Kasumi-1 (cell line): Measurements from ENCODE around the gene CERS5.
"Not testable (repeated sequence)": the region's sequence is repeated elsewhere in the genome, so short reads cannot be mapped to it uniquely, and the experiment has no call there.

Experiments
- DNase-seq, 2 experiments: peaks; one replicate each; lab custom pipeline; 2025; lab: John Stamatoyannopoulos, UW

The CERS5 gene

DNA sequence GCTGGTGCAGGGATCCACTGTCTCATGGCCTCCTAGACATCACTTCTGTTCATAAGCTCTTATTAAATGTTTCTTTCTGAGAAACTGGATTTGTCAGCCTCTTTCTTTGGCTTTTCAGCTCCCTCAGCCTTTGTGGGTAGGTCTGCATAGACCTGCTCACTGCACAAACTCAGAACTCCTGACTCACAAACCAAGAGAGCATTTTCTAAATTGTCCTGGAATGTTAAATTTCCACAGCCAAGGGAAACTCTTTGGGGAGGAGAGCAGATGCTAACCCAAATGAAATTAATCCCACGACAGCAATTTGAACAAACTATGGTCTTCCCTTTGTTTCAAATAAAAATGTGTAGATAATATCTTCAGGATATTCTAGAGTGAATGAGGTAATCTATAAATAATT is 19.5 kb upstream of the CERS5 start:
- no peak for DNase-seq

DNA sequence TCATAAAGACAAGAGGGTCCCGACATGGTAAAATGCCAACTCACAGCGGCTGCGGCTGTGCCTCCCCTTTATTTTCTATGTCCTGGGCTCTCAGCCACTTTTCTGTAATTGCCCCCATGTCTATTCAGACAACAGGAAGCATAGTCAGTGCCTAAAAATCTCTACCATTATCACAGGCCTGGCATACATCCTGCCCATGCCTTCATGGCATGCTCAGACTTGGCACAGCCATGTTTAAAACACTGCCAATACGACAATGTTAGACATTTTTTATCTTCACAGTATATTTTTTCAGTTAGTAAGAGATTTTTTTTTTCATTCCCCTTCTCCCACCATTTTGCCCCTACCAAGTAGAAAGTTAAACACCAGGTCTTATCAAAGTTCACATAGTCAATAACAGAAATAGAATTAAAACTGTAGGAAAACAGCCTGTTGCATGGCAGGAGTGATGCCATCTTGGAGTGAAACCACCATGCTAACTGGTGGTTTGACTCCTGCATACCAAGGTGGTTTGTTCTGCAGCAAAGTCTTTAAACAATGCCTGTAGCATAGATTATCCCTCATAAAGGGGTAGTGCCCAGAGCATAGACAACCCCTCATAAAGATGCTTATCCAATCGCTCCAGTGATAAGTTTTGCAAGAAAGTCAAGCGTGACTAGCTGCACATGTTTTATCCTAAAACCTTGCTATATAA is 18.9 kb upstream of the CERS5 start:
- DNase-seq: no peak

DNA sequence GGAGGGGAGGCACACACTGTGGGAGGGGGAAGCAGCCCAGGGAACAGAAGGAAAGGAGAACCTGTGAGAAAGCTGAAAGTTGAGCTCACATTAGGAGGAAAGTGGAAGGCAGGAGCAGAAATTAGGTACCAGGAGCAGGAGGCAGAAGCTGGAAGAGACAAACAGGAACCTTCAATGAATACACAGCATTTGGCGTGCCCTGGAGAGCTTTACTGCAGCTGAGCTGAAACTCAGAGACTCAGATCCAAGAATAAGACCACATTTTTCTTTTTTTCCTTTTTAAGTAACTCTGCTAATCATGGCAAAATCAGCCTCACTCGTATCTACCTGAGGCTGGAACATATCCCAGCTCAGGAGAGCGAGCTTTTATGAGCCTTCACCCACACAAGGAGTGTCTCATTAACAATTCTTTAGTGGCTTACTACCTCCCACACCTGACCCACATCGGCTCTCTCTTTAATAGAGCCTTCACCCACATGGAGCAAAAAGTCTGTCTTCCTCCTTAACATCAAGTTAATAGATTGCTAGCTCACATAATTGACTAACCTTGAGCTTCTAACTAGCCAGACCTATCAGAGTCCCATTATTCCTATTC is 18.2 kb upstream of the CERS5 start:
- no peak for DNase-seq

DNA sequence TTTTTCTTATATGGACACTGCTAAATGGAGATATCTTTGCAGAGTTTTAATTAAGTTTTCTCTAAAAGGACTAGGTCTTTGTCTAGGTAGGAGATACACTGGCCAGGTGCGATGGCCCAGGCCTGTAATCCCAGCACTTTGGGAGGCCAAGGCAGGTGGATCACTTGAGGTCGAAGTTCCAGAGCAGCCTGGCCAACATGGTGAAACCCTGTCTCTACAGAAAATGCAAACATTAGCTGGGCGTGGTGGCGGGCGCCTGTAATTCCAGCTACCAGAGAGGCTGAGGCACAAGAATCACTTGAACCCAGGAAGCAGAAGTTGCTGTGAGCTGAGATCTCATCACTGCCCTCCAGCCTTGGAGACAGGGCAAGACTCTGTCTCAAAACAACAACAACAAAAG is 17.1 kb upstream of the CERS5 start:
- no peak for DNase-seq

DNA sequence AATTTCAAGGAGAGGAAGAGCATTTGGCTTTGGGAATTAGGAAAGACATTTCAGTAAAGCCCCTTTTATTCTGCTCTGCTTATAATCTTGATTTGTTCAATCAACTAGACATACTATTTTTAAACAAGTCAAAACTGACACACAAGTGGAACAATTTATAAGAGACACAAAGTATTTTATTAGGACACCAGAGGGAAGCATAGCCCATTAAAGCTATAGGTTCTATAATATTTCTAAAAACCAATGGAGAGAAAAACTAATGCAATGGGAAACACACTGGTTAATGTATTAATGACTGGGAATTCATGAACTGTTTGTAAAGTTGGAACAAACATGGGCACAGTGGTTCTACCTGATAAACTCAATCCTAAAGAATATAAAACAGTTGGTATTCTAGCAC is 15.3 kb upstream of the CERS5 start:
- DNase-seq: peak; percentile 20 to 39

DNA sequence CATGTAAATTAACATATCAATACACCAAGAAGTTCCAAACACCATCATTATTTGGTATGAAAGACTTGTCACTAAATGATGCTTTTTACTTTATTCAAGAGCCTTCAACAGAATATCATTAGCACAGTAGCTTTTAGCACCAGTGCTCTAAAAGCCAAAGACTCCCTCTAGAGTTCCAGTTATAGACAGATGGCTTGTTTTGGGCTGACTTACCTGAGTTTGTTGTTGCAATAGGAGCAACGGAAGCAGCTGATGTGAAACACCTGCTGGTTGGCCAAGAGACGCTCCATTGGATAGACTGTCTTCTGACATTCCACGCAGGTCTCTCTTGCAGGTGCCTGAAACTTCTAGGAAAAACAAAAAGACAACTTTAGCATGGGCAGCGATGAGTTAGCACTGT is 14.5 kb upstream of the CERS5 start:
- no peak for DNase-seq

DNA sequence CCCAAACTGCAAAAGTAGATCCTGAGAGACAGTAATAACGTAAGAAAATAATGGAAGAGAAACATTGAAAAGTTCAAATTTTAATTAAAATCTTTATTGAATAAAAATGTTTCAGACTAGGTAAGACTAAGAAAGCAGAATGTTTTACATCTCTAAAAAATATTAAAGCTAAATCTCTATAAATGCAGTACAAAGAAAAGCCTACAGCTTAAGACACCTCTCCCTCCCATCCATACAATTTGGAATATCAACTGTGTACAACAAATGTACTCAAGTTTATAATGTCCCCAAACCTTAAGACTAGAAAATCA is 8.5 kb upstream of the CERS5 start:
- DNase-seq: no peak

DNA sequence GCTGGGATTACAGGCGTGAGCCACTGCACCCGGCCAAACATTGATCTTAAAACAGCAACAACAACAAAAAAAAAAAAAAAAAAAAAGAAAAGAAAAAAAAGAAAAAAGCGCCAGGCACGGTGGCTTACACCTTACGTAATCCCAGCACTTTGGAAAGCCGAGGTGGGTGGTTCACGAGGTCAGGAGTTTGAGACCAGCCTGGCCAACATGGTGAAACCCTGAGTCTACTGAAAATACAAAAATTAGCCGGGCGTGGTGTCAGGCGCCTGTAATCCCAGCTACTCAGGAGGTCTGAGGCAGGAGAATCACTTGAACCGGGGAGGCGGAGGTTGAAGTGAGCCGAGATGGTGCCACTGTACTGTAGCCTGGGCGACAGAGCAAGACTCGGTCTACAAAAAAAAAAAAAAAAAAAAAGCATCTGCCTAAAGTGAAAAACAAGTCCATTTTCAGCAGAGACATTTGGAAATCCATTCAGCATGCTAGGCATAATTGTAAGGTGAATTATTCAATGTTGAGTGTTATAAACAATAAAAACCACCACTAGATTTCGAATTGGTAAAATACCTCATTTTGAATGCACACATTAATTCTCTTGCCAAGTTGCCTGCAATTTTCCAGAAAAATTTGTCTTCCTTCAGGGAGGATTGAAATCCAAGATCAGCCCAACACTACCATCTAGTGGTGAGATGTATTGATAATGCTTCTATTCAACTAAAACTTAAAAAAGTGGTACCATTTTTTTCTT is 8.0 kb upstream of the CERS5 start:
- DNase-seq: peak; percentile 69 to 71

DNA sequence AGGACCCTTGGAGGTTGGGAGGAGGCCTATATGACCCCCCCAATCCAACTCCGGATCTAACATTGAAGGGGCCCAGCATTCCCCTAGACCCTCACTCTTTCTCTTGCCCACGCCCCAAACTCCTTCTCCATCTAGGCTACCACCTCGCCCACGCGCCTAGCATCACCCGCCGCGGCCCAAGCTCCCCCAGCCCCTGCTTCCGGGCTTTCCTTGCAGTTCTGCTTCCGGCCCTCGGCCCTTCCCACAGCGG is 445 bp downstream of the CERS5 start:
- DNase-seq: peak in 1 of 2 experiments; percentile 23

DNA sequence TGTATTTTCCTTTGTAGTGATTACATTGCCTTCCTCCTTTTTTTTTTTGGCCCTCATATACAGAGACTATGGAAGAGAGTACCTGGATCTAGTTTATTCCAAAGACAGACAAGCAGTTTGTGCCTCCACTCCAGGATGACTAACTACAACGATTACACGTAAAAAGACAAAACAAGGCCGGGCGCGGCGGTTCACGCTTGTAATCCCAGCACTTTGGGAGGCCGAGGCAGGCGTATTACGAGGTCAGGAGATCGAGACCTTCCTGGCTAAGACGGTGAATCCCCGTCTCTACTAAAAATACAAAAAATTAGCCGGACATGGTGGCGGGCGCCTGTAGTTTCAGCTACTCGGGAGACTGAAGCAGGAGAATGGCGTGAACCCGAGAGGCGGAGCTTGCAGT is 2.2 kb downstream of the CERS5 start:
- DNase-seq: no peak

DNA sequence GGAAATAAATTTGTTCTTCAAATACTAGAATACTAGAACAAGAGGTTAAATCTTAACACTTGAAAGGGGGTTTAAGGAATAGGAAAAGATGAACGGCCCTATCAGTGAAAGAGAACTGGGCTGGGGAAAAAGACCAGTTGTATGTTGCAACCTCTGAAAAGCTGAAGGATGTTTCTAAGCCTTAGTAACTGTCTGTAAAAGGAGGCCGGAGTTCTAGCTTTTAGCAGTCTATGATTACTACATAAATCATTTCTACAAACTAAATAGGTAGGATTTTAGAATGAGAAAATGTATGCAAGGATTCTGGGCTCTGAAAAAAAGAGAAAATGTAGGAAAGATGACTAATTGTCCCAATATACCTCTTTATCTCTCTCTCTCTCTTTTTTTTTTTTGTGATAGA is 4.9 kb downstream of the CERS5 start:
- DNase-seq: no peak

DNA sequence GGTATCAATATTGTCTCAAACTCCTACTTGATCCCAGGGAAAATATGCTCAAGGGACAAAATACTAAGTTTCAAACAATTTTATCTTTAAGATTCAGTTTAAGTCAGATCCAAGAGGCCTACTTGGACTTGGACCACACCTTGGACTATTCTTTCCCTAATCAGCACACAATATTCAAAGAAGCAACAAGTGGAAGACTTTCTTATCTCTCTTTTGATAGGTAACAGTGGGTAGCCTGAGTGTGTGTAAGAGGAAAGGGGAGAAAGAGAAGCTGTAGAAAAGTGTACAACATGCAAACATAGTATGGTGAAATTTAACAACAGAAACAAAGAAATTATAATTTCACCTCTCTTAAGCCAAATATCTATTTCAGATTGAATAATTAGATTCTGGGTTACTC is 6.5 kb downstream of the CERS5 start:
- DNase-seq: no peak

DNA sequence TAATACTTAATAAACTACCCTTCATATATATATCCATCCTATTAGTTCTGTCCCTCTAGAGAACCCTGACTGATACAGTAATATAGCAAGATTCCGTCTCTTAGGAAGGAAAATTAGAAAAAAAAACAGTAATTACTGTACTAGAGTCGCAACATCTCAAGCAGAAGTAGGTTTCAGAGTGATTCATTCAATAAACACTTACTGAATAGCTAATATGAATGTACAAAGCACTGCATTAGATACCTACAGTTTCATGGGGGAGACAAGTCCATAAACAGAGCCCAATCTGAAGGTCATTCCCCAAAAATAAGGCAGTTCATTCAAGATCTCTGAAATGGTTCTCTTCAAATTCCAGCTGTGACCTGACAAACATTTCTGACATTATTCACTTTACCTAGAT is 9.9 kb downstream of the CERS5 start:
- no peak for DNase-seq

DNA sequence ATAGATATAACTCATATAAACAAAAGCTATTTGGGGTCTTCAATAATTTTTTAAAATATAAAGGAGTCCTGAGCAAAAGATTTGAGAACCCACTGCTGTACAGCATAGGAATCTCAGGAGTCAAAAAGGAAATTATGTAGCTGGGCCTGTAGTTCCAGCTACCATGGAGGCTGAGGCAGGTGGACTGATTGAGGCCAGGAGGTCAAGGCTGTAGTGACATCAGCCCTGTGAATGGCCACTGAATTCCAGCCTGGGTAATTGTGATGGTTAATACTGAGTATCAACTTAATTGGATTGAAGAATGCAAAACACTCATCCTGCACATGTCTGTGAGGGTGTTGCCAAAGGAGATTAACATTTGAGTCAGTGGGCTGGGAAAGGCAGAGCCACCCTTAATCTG is 10.5 kb downstream of the CERS5 start:
- no peak for DNase-seq

DNA sequence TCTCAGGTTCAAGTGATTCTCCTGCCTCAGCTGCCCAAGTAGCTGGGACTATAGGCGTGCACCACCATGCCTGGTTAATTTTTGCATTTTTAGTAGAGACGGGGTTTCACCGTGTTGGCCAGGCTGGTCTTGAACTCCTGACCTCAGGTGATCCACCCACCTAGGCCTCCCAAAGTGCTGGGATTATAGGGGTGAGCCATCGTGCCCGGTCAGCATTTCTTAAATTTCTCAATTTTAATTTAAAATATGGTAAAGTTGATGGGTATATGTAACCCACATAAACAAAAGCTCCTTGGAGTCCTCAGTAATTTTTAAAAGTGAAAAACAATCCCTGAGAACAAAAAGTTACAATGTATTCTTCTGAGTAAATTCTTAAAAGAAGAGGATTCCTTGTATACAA is 12.2 kb downstream of the CERS5 start:
- not testable (repeated sequence) for DNase-seq

DNA sequence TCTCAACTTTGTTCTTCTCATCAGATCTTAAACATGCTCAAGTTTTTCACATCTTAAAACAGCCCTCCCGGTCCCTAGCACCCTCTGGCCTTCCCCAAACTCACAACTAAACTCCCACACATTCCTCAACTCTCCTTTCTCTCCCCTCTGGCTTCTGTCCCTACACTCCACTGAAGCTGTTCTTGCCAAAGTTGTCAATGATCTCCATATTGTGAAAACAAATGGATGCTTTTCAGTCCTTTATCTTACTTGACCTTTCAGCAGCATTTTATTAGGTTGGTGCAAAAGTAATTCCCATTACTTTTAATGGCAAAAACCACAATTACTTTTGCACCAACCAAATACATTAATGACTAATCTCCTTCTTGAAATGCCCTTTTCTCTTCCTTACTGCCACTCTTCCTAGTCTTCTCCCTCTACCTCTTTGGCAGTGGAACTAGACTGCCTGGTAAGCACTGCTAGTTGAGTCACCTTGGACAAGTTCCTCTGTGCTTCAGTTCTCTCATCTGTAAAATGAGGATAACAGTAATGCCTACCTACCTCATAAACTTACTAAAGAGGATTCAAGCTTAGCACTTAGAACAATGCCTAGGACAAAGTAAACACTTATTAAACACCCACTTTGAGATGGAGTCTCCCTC is 16.0 kb downstream of the CERS5 start:
- no peak for DNase-seq

DNA sequence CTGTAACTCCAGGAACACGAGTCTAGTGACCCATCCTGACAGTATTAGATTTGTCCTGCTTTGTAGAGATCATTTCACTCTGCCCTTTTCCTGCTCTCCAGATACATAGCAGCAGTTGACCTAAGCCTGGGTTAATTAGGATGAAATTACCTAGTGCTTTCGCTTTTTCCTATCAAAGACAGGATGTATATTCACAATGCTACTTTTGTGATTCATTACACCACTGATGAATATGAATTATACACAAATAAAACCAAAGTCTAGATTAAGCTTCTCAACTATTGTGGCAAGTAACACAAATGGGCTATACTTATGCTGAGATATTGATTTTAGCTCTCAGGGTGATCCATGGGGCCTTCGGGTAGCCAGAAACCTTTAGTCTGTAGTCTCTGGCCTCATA is 17.9 kb downstream of the CERS5 start:
- no peak for DNase-seq

DNA sequence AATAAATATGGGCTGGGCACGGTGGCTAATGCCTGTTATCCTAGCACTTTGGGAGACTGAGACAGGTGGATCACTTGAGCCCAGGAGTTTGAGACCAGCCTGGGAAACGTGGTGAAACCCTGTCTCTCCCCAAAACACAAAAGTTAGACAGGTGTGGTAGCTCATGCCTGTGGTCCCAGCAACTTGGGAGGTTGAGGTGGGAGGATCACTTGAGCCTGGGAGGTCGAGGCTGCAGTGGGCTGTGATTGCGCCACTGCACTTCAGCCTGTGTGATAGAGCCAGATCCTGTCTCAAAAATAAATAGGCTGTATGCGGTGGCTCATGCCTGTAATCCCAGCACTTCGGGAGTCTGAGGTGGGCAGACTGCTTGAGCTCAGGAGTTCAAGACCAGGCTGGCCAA is 19.2 kb downstream of the CERS5 start:
- not testable (repeated sequence) for DNase-seq

DNA sequence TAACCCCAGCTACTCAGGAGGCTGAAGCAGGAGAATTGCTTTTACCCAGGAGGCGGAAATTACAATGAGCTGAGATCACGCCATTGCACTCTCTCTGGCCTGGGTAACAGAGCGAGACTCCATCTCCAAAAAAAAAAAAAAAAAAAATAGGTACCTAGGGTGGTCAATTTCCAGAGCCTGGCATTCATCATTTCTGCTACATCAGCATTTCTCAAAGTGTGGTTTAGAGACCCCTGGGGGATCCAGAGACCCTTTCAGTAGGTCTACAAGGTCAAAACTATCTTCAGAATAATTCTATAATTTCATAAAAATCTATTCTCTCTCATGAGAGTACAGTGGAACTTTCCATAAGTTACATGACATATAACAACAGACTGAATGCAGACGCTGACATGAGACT is 19.9 kb downstream of the CERS5 start:
- no peak for DNase-seq

DNA sequence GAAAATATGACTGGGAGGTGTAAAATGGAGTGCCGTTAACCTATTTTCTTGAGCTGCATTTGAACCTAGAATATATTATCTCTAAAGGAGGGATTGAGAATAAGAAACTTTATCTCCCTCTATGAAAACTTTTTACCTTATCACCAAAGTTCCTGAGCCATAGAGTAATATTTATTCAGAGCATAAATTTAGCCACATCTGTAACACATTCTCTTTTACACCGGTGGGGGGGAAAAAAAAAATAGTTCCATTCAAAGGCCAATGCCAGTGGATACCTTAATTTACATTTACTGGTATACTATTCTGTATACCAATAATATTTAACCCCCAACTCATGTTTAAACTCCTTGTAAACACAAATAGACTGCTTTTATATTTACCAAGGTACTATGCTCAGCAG is 21.7 kb downstream of the CERS5 start:
- DNase-seq: no peak

DNA sequence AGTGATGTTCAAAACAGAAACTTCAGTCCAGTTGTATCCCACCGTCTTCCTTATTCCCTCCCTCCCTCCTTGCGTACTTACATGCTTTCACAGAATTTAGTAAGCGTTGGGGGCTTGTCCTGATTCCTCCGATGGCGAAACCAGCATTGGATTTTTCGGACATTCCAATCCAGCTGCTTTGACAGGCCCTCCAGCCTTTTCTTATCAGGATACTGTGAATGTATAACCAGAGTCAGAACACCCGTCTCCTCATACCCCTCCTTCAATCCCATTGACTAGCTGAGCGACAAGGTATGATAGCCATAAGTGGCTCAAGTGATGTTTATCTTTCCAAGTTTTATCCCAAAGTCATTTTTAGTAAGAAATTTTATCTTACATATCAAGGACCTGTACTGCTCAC is 24.2 kb downstream of the CERS5 start:
- DNase-seq: no peak

DNA sequence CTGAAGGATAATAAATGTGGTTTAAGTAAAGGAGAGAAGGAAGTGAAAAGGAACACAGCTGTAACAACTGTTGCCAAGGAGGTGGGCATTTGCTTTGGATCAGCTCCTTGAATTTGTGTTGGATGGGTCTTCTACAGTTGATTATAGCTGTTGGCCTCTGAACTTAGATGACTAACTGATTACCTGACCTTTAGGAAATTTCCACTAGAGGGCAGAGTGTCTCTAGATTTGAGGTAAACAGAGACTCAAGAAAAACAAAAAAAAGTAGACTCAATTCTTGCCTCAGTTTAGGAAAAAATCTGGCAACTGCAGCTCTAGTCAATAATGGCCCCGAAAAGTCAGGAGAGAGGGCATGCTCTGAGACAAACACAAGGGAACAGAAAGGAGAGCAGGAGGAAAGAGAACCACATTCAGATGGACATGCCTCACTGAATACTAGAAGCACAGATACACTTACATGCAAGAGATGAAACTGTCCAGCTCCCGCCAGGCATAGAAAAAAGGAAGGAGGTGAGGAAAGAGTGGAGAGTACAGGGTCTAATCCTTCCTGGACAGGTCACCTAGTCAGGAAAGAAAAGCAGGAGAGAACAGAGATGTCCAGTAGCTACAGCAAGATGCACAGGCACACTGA is 34.5 kb downstream of the CERS5 start:
- DNase-seq: no peak

DNA sequence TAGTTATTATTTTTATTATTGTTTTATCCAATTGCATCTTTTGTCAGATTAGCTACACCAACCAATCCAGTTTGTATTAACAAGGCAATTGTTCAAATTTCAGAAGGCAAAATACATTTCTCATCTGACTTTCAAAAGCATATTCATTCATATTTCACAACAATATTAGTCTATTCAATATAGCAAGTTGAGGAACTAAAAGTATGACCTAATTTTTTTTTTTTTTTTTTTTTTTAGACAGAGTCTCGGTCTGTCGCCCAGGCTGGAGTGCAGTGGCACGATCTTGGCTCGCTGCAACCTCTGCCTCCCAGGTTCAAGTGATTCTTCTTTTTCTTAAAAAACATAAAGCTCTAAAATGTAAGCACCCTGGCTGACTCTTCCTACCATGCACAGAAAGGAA is 37.9 kb downstream of the CERS5 start:
- DNase-seq: no peak
